Measurements from ENCODE around the gene USPL1. TPM values are rescaled to one million over a fixed set of nuclear protein-coding genes. Genes with fewer than 3 reads are reported as not detected.
"Not testable (repeated sequence)": the region's sequence is repeated elsewhere in the genome, so short reads cannot be mapped to it uniquely, and the experiment has no call there.

USPL1 gene
- total RNA-seq, 3 donors from 2014 or later = 10.9 to 16.1 (median 11.4) TPM

GRCh38 chr13:30624630-30625029 lies 6.9 kb downstream of the USPL1 start:
- intact Hi-C loops (cut with DNase I, micrococcal nuclease) = no loop called here
- Histone ChIP-seq H3K9me3 (no peaks in the 10 kb centered on the region), H3K36me3 (ENCODE audit: low read depth) (no peaks in the 10 kb centered on the region), H3K4me3 (no peak overlapping the region), H3K4me1 (ENCODE audit: low read depth) (peaks cover 13% of the 10 kb centered on the region)
- DNase-seq (no peak), ATAC-seq (no peak)
- TF ChIP-seq, protein P1, sequence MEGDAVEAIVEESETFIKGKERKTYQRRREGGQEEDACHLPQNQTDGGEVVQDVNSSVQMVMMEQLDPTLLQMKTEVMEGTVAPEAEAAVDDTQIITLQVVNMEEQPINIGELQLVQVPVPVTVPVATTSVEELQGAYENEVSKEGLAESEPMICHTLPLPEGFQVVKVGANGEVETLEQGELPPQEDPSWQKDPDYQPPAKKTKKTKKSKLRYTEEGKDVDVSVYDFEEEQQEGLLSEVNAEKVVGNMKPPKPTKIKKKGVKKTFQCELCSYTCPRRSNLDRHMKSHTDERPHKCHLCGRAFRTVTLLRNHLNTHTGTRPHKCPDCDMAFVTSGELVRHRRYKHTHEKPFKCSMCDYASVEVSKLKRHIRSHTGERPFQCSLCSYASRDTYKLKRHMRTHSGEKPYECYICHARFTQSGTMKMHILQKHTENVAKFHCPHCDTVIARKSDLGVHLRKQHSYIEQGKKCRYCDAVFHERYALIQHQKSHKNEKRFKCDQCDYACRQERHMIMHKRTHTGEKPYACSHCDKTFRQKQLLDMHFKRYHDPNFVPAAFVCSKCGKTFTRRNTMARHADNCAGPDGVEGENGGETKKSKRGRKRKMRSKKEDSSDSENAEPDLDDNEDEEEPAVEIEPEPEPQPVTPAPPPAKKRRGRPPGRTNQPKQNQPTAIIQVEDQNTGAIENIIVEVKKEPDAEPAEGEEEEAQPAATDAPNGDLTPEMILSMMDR (IDR thresholded peaks at IDR 0.05) = no peak

DNA sequence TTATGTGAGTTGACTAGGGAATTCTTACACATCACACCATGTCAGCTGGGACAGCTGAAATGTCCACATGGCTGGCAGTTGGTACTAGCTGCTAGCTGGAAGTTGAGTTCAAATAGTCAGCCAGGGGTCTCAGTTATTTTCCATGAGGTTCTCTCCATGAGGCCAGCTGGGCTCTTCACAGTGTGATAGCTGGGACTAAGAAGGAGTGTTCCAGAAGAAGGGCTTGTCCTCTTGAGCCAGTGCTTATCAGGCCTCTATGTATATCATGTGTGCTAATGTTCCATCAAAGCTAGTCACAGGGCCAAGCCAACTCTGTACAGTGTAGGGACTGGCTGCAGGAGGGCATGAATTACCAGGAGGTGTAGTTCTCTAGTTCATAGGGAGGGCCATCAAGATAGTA lies 11.8 kb downstream of the USPL1 start:
- Histone ChIP-seq H3K9me3 (no peaks in the 10 kb centered on the region), H3K36me3 (ENCODE audit: low read depth) (no peaks in the 10 kb centered on the region), H3K4me1 (ENCODE audit: low read depth) (no peaks in the 10 kb centered on the region), H3K4me3 (no peak overlapping the region)
- TF ChIP-seq, protein P1 (IDR thresholded peaks at IDR 0.05) = no peak
- intact Hi-C loops (cut with DNase I, micrococcal nuclease) = no loop called here
- no peak for DNase-seq
- ATAC-seq = no peak

DNA sequence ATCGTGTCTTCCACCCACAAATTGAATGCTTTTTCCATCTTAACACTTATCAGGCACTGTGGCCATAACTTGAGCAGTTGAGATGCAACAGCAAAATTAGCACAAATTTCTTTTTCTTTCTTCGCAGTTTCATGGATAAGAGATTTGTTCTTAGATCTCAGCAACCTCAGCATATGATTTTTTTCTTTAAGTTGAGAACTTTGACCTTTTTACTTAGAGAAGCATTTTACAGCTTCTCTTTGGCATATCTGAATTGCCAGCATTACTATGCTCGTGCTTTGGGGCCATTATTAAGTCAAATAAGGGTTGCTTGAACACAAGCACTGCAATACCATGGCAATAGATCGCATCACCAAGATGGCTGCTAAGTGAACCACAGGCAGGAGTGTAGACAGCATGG lies 16.1 kb downstream of the USPL1 start:
- no peak for DNase-seq

DNA sequence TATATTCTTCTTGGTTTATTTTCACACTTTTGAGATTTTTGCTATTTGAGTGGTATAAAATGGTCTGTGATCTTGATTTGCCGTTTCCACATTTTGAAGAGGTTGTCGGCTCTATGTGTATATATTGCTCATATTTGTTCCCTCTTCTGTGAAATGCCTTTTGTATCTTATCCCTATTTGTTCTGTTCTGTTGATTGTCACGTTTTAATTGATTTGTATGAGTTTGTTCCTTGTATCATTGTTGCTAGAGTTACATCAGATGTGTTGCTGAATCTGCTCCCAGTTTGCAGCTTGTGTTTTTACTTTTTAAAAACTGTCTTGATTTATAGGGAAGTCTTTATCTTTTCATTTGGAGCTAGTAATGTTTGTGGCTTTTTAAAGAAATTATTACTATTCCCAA lies 17.1 kb downstream of the USPL1 start:
- no peak for ATAC-seq

More for the DNA sequence above, 16.1 kb downstream of the USPL1 start:
- TF ChIP-seq, protein P1 (IDR thresholded peaks at IDR 0.05) = no peak
- ATAC-seq = no peak
- Histone ChIP-seq H3K4me1 (ENCODE audit: low read depth) (no peaks in the 10 kb centered on the region), H3K36me3 (ENCODE audit: low read depth) (no peaks in the 10 kb centered on the region), H3K4me3 (no peak overlapping the region), H3K9me3 (no peaks in the 10 kb centered on the region)
- intact Hi-C loops (cut with DNase I, micrococcal nuclease) = no loop called here

GRCh38 chr13:30638301-30638700 lies 20.6 kb downstream of the USPL1 start:
- DNase-seq (no peak), ATAC-seq (no peak)
- TF ChIP-seq, protein P1 (IDR thresholded peaks at IDR 0.05) = no peak
- Histone ChIP-seq H3K4me3 (no peak overlapping the region), H3K36me3 (ENCODE audit: low read depth) (no peaks in the 10 kb centered on the region), H3K4me1 (ENCODE audit: low read depth) (no peaks in the 10 kb centered on the region), H3K9me3 (no peaks in the 10 kb centered on the region)
- intact Hi-C loops (cut with DNase I, micrococcal nuclease) = no loop called here

More for the DNA sequence above, 17.1 kb downstream of the USPL1 start:
- no peaks in the 10 kb centered on the region for H3K9me3 ChIP-seq
- intact Hi-C loops (cut with DNase I, micrococcal nuclease) = no loop called here
- H3K4me1 ChIP-seq (ENCODE audit: low read depth) = no peaks in the 10 kb centered on the region
- no peaks in the 10 kb centered on the region for H3K36me3 ChIP-seq (ENCODE audit: low read depth)
- H3K4me3 ChIP-seq = no peak overlapping the region
- no peak for DNase-seq
- TF ChIP-seq, protein P1 (IDR thresholded peaks at IDR 0.05) = no peak

GRCh38 chr13:30639671-30640070 lies 22.0 kb downstream of the USPL1 start:
- ATAC-seq (no peak), DNase-seq (no peak)
- H3K4me3 ChIP-seq = no peak overlapping the region
- H3K36me3 ChIP-seq (ENCODE audit: low read depth) = no peaks in the 10 kb centered on the region
- intact Hi-C loops (cut with DNase I, micrococcal nuclease) = no loop called here
- TF ChIP-seq, protein P1 (IDR thresholded peaks at IDR 0.05) = no peak
- no peaks in the 10 kb centered on the region for H3K4me1 ChIP-seq (ENCODE audit: low read depth)
- H3K9me3 ChIP-seq = no peaks in the 10 kb centered on the region

GRCh38 chr13:30641173-30641572 lies 23.5 kb downstream of the USPL1 start:
- intact Hi-C loops (cut with DNase I, micrococcal nuclease); H3K4me1 ChIP-seq (ENCODE audit: low read depth); H3K36me3 ChIP-seq (ENCODE audit: low read depth); H3K4me3 ChIP-seq; DNase-seq; H3K9me3 ChIP-seq; ATAC-seq: not testable (repeated sequence)

All from mucosa of descending colon (tissue), 3 donors.